Effector memory CD8-positive, alpha-beta T cell (primary cell): ENCODE data around the gene POMP.
A peak's percentile ranks its signal among the peaks of the same experiment; 100 is the strongest.
"Not testable (repeated sequence)": the region's sequence is repeated elsewhere in the genome, so short reads cannot be mapped to it uniquely, and the experiment has no call there.

ENCODE experiments used
- ATAC-seq: fragments of 150-1000 bp; cut with Tn5 transposase; replicated peaks from 2 replicates; pipeline ENCODE4 v1.10.0; 2021; ENCODE audit warnings: mild to moderate bottlenecking, moderate library complexity
- DNase-seq, 3 experiments: peaks; one replicate each; pipeline ENCODE4 v3.0.0; 2021
- H3K27ac Mint-ChIP-seq, 2 donors: one replicate each; pipeline ENCODE4 v1.8.0; 2022; ENCODE audit warnings: mild to moderate bottlenecking in 2 of 2, mixed read lengths in 2 of 2, moderate library complexity in 2 of 2
- H3K27me3 Mint-ChIP-seq, 2 donors: one replicate each; pipeline ENCODE4 v1.8.0; 2022; ENCODE audit warnings: mixed read lengths in 2 of 2
- H3K36me3 Mint-ChIP-seq: one replicate; pipeline ENCODE4 v1.8.0; 2022; ENCODE audit warnings: mild to moderate bottlenecking, moderate library complexity, mixed read lengths; ENCODE audit not compliant: insufficient read depth
- H3K4me1 Mint-ChIP-seq, 2 donors: one replicate each; pipeline ENCODE4 v1.8.0; 2022; ENCODE audit warnings: low read depth in 2 of 2, mixed read lengths in 2 of 2
- H3K4me3 Mint-ChIP-seq, 2 donors: one replicate each; pipeline ENCODE4 v1.8.0; 2022; ENCODE audit warnings: mild to moderate bottlenecking in 2 of 2, mixed read lengths in 2 of 2, moderate library complexity in 2 of 2
- H3K9me3 Mint-ChIP-seq, 2 donors: one replicate each; pipeline ENCODE4 v1.8.0; 2022; ENCODE audit warnings: mixed read lengths in 2 of 2

The POMP gene

GRCh38 chr13:28651810-28652401 lies 7.0 kb upstream of the POMP start:
- H3K27me3 Mint-ChIP-seq, result no peaks in the 10 kb centered on the region
- no peak for DNase-seq
- ATAC-seq, result no peak
- no peaks in the 10 kb centered on the region for H3K9me3 Mint-ChIP-seq
- H3K27ac Mint-ChIP-seq, result no peak overlapping the region
- peaks cover 3 to 15% of the 10 kb centered on the region in 2 donors for H3K4me1 Mint-ChIP-seq
- no peak overlapping the region for H3K4me3 Mint-ChIP-seq
- H3K36me3 Mint-ChIP-seq, result no peaks in the 10 kb centered on the region

DNA sequence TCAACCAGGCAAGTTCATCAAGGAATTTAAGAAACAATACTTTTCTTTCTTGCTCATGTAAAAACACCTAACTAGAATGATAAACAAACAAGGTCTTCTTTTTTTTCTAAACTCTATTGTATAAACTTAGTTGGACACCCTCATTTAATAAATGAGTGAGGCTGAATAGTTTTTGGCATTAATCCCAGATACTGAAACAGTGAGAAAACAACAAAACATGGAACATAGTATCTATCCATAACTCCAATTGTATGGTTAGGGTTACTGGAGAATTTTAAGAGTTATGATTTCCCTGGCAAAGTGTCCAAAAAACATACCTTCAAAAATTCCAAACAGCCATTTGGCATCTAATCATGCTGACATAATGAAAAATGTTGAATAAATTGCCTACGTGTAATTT lies 5.8 kb upstream of the POMP start:
- DNase-seq, result no peak
- Mint-ChIP-seq H3K27ac (no peak overlapping the region), H3K27me3 (no peaks in the 10 kb centered on the region), H3K9me3 (no peaks in the 10 kb centered on the region), H3K4me1 (peaks cover 12 to 23% of the 10 kb centered on the region in 2 donors), H3K4me3 (no peak overlapping the region), H3K36me3 (no peaks in the 10 kb centered on the region)
- ATAC-seq, result no peak

DNA sequence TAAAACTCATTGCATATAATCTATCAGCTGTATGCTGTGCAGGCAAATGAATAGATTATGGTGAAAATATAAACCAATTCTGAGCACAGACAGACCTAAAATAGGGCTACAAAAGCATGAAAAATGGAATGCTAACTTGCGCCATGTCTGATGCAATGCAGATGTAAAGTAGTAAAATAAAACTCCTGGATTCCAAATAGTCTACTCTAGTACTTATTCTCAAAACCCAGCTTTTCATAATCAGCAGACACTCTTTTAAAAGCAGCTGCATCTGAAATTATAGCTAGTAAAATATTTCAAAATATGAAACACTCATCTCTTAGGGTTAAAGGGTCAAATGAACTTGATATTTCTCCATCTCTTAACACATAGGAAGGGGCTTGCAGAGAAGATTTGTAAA lies 4.7 kb upstream of the POMP start:
- Mint-ChIP-seq H3K4me3 (no peak overlapping the region), H3K27me3 (no peaks in the 10 kb centered on the region), H3K27ac (no peak overlapping the region), H3K4me1 (peaks cover 17 to 28% of the 10 kb centered on the region in 2 donors), H3K36me3 (peaks cover 9% of the 10 kb centered on the region), H3K9me3 (no peaks in the 10 kb centered on the region)
- no peak for DNase-seq
- no peak for ATAC-seq

DNA sequence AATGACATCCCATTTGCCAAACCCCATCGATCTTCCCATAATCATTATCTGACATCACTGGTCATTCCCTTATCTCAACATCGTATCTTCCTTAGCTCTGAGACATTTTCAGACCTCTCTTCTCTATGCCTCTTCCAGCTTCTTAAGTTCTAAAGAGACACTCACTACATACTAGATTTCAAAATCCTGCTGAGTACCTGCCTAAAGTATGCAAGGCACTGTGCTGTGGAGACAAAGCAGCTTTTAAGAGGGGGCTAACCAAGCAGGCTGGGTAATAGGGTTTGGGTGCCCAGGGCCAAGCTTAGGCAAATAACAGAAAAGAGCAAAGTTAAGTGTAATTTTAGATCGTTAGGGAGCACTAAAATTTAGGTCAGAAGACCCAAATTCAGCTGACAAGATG lies 3.4 kb upstream of the POMP start:
- no peaks in the 10 kb centered on the region for H3K9me3 Mint-ChIP-seq
- H3K27me3 Mint-ChIP-seq, result no peaks in the 10 kb centered on the region
- DNase-seq (no peak), ATAC-seq (no peak)
- peak overlapping the region; percentile 4 to 11 for H3K27ac Mint-ChIP-seq
- H3K36me3 Mint-ChIP-seq, result peaks cover 14% of the 10 kb centered on the region
- peaks cover 25 to 41% of the 10 kb centered on the region in 2 donors for H3K4me1 Mint-ChIP-seq
- H3K4me3 Mint-ChIP-seq, result no peak overlapping the region

- Mint-ChIP-seq H3K9me3 (no peaks in the 10 kb centered on the region), H3K36me3 (peaks cover 23% of the 10 kb centered on the region), H3K4me3 (peak overlapping the region; percentile 88 to 95), H3K27me3 (no peaks in the 10 kb centered on the region), H3K4me1 (peaks cover 28 to 58% of the 10 kb centered on the region in 2 donors), H3K27ac (peak overlapping the region; percentile 93 to 98)
- ATAC-seq, result no peak
- no peak for DNase-seq
Observed at GRCh38 chr13:28657784-28658538, 969 bp upstream of the POMP start.

- peak; percentile 0 for ATAC-seq
- no peak for DNase-seq
Observed at GRCh38 chr13:28658539-28658795, 463 bp upstream of the POMP start.

GRCh38 chr13:28659621-28659970 lies 666 bp downstream of the POMP start:
- Mint-ChIP-seq H3K4me3 (peak overlapping the region; percentile 88 to 95), H3K9me3 (no peaks in the 10 kb centered on the region), H3K27me3 (no peaks in the 10 kb centered on the region), H3K27ac (peak overlapping the region; percentile 93 to 98), H3K36me3 (peaks cover 37% of the 10 kb centered on the region), H3K4me1 (peaks cover 28 to 60% of the 10 kb centered on the region in 2 donors)
- DNase-seq (peak in 2 of 3 experiments; percentile 5 to 7), ATAC-seq (peak; percentile 68)

More at GRCh38 chr13:28658539-28658795, 463 bp upstream of the POMP start:
- Mint-ChIP-seq H3K36me3 (peaks cover 26% of the 10 kb centered on the region), H3K27ac (peak overlapping the region; percentile 93 to 98), H3K4me1 (peaks cover 28 to 58% of the 10 kb centered on the region in 2 donors), H3K27me3 (no peaks in the 10 kb centered on the region), H3K4me3 (peak overlapping the region; percentile 88 to 95), H3K9me3 (no peaks in the 10 kb centered on the region)

DNA sequence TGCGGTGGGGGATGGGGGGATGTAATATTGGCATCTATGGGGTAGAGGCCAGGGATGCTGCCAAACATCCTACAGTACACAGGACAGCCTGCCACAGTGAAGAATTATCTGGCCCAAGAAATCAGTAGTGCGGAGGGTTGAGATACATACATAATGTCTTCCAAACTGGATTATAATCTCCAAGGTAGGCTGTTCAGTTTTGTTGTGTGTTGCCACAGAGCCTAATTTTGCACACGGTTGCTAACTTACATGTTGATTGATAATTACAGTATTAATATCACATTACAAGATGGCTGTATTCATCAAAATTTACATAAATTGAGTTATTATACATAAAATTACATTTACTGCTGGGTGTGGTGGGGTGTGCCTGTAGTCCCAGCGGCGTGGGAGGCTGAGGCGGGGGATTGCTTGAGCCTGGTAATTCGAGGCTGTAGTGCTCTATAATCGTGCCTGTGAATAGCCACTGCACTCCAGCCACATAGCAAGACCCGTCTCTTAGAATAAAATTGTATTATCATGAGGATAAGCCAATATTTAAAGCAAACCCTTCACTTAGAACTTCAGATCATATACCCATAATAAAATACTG lies 8.1 kb downstream of the POMP start:
- ATAC-seq, result no peak
- DNase-seq, result no peak
- Mint-ChIP-seq H3K4me1 (peaks cover 7 to 43% of the 10 kb centered on the region in 2 donors), H3K9me3 (no peaks in the 10 kb centered on the region), H3K4me3 (no peak overlapping the region), H3K27me3 (no peaks in the 10 kb centered on the region), H3K27ac (peak overlapping the region in 1 of 2 donors; percentile 14), H3K36me3 (peaks cover 96% of the 10 kb centered on the region)

DNA sequence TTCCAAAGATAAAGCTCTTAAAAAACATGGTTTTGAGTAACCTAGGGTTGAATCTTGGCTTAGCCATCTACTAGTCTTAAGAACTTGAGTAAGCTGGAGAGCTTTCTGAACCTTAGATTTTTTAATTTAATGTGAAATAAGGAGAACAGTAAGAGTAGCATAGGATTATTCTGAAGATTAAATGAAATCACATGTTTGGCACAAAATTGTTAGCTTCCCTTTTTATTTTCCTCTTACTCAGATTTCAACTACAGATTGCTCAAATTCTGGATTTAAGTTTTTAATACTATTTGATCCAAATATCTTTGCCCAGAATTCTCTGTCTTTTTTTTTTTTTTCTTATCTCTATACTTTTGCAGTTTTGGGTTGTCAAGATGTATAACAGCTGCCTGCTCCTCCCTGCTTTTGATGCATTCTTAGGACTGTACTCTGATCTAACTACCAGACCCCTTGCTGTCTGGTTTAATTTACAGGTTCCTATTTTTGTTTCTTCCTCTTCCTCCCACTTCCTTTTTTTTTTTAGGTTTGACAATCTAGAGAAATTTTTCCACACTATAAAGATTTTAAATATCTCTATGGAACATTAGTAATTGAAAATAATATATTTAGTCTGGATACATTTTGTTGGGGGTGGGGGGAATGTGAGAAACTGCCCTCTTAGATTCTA lies 12.3 kb downstream of the POMP start:
- no peaks in the 10 kb centered on the region for H3K9me3 Mint-ChIP-seq
- peaks cover 99% of the 10 kb centered on the region for H3K36me3 Mint-ChIP-seq
- DNase-seq, result no peak
- no peaks in the 10 kb centered on the region for H3K27me3 Mint-ChIP-seq
- H3K4me1 Mint-ChIP-seq, result peaks cover 9 to 27% of the 10 kb centered on the region in 2 donors
- ATAC-seq, result no peak
- H3K4me3 Mint-ChIP-seq, result no peak overlapping the region
- H3K27ac Mint-ChIP-seq, result peak overlapping the region in 1 of 2 donors; percentile 39

- no peak for ATAC-seq
- H3K4me3 Mint-ChIP-seq, result no peak overlapping the region
- no peak for DNase-seq
- H3K4me1 Mint-ChIP-seq, result peaks cover under 1 to 10% of the 10 kb centered on the region in 2 donors
- H3K27me3 Mint-ChIP-seq, result no peaks in the 10 kb centered on the region
- no peaks in the 10 kb centered on the region for H3K9me3 Mint-ChIP-seq
- H3K27ac Mint-ChIP-seq, result no peak overlapping the region
- H3K36me3 Mint-ChIP-seq, result peaks cover 56% of the 10 kb centered on the region
Observed at GRCh38 chr13:28678809-28679208, 19.9 kb downstream of the POMP start.

DNA sequence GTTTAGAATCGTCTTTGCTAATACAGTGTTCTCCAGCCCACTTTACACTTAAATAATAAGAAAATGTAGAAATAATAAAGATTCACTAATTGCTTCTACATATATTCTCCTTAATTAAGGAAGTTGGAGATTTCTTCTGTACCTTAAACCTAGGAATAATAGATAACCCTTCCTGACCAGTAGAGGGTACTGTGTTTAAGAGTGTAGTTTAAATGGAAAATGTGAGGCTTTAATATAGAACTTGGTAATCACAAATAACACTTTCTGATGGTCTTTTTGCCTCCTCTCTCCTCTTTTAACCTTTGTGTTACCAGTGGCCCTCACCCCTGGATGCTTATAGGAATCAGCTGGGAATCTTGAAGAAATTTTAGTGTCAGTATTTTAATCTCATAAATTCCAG lies 20.7 kb downstream of the POMP start:
- Mint-ChIP-seq H3K4me3 (no peak overlapping the region), H3K36me3 (peaks cover 48% of the 10 kb centered on the region), H3K9me3 (no peaks in the 10 kb centered on the region), H3K27ac (no peak overlapping the region), H3K27me3 (no peaks in the 10 kb centered on the region), H3K4me1 (peaks cover 0 to 10% of the 10 kb centered on the region in 2 donors)
- no peak for ATAC-seq
- DNase-seq, result no peak

GRCh38 chr13:28680541-28680940 lies 21.6 kb downstream of the POMP start:
- Mint-ChIP-seq H3K27ac (peak overlapping the region in 1 of 2 donors; percentile 71), H3K36me3 (peaks cover 39% of the 10 kb centered on the region), H3K9me3 (no peaks in the 10 kb centered on the region), H3K4me1 (peaks cover 0 to 9% of the 10 kb centered on the region in 2 donors), H3K4me3 (no peak overlapping the region), H3K27me3 (no peaks in the 10 kb centered on the region)
- ATAC-seq (no peak), DNase-seq (no peak)

GRCh38 chr13:28683169-28683568 lies 24.2 kb downstream of the POMP start:
- not testable (repeated sequence) for H3K27me3 Mint-ChIP-seq, DNase-seq, H3K4me3 Mint-ChIP-seq, H3K4me1 Mint-ChIP-seq, ATAC-seq, H3K9me3 Mint-ChIP-seq, H3K27ac Mint-ChIP-seq
- peaks cover 18% of the 10 kb centered on the region for H3K36me3 Mint-ChIP-seq
